HepG2 (cell line): ENCODE results near the gene TMEM209.

ENCODE experiments used
- GATAD2A ChIP-seq: IDR thresholded peaks from 2 replicates; pipeline ENCODE4 v1.6.1; 2016
- TF ChIP-seq, protein P1 (sequence below): sonication (generic); formaldehyde crosslinking; conservative IDR thresholded peaks from 2 replicates; pipeline ENCODE4 v1.4.0; 2020; ENCODE audit warnings: missing genetic modification reagents

- TF ChIP-seq GATAD2A: no peak
- TF ChIP-seq, protein P1, sequence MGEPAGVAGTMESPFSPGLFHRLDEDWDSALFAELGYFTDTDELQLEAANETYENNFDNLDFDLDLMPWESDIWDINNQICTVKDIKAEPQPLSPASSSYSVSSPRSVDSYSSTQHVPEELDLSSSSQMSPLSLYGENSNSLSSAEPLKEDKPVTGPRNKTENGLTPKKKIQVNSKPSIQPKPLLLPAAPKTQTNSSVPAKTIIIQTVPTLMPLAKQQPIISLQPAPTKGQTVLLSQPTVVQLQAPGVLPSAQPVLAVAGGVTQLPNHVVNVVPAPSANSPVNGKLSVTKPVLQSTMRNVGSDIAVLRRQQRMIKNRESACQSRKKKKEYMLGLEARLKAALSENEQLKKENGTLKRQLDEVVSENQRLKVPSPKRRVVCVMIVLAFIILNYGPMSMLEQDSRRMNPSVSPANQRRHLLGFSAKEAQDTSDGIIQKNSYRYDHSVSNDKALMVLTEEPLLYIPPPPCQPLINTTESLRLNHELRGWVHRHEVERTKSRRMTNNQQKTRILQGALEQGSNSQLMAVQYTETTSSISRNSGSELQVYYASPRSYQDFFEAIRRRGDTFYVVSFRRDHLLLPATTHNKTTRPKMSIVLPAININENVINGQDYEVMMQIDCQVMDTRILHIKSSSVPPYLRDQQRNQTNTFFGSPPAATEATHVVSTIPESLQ: no peak
Measured at GRCh38 chr7:130197094-130197493, 8.1 kb downstream of the TMEM209 start.
